NCI-H748 treated with DMSO at 0.1 percent for 48 hours (cell line): ENCODE data around the gene NLRP7.

Source experiments
- DNase-seq: peaks from one replicate; lab custom pipeline; 2025; lab: John Stamatoyannopoulos, UW

Gene NLRP7

GRCh38 chr19:54873990-54874389, 73.3 kb downstream of the NLRP7 start, which contains the start of gene FCAR:
FCAR (plus strand) TSS chr19:54874235; CDS start chr19:54874290, 55 bp downstream.
- DNase-seq, result no peak
